Keratinocyte (primary cell): ENCODE data around the gene MAP3K3. TPM values are rescaled to one million over a fixed set of nuclear protein-coding genes. Genes with fewer than 3 reads are reported as not detected.

ENCODE experiments used
- DNase-seq: peaks from one replicate; pipeline ENCODE4 v3.0.0-alpha.2; 2011; ENCODE audit warnings: low read depth, missing footprints, low spot score
- FAIRE-seq: peaks from 2 replicates; lab custom pipeline; 2011; peaks lifted over from hg19 to GRCh38; lab: Jason Lieb, UNC
- H2AFZ ChIP-seq: 2 replicates; pipeline ENCODE4 v1.6.0; 2012; ENCODE audit warnings: low read length, control low read depth, inconsistent platforms; ENCODE audit not compliant: control insufficient read depth
- H3K27ac ChIP-seq: 2 replicates; pipeline ENCODE4 v1.5.1; 2011; ENCODE audit warnings: low read length; ENCODE audit not compliant: control insufficient read depth, insufficient read depth
- H3K27me3 ChIP-seq: 3 replicates; pipeline ENCODE4 v1.6.0; 2011; ENCODE audit warnings: low read length; ENCODE audit not compliant: control insufficient read depth, insufficient read depth; ENCODE audit errors: extremely low read depth
- H3K36me3 ChIP-seq, 2 experiments: 2 replicates in 1 of 2; 3 replicates in 1 of 2; pipeline ENCODE4 v1.5.1; 2011; ENCODE audit warnings: low read length in 2 of 2, mild to moderate bottlenecking in 1 of 2; ENCODE audit not compliant: control insufficient read depth in 2 of 2, insufficient read depth in 2 of 2; ENCODE audit errors: extremely low read depth in 1 of 2
- H3K4me1 ChIP-seq: 3 replicates; pipeline ENCODE4 v1.5.1; 2011; ENCODE audit warnings: low read length; ENCODE audit not compliant: control insufficient read depth, insufficient read depth; ENCODE audit errors: extremely low read depth
- H3K4me2 ChIP-seq: 3 replicates; pipeline ENCODE4 v1.6.0; 2011; ENCODE audit warnings: low read depth, low read length; ENCODE audit not compliant: control insufficient read depth, insufficient read depth; ENCODE audit errors: extremely low read depth
- H3K4me3 ChIP-seq, 3 experiments: fragments of 200-600 bp in 1 of 3; sonication (generic) in 1 of 3; 2 replicates in 2 of 3; 3 replicates in 1 of 3; pipeline ENCODE4 v1.5.1; 2011 to 2016; ENCODE audit warnings: low read length in 3 of 3, mild to moderate bottlenecking in 3 of 3, control low read depth in 2 of 3, inconsistent platforms in 1 of 3, low read depth in 1 of 3, mixed read lengths in 1 of 3, mixed run types in 1 of 3, moderate library complexity in 1 of 3; ENCODE audit not compliant: control insufficient read depth in 2 of 3, insufficient read depth in 2 of 3; ENCODE audit errors: extremely low read depth in 1 of 3
- H3K79me2 ChIP-seq: 2 replicates; pipeline ENCODE4 v1.6.0; 2012; ENCODE audit warnings: low read length; ENCODE audit not compliant: control insufficient read depth, insufficient read depth
- H3K9ac ChIP-seq: 3 replicates; pipeline ENCODE4 v1.6.0; 2011; ENCODE audit warnings: low read length; ENCODE audit not compliant: control insufficient read depth, insufficient read depth; ENCODE audit errors: extremely low read depth
- H3K9me1 ChIP-seq: 3 replicates; pipeline ENCODE4 v1.6.0; 2011; ENCODE audit warnings: low read length; ENCODE audit not compliant: control insufficient read depth, insufficient read depth; ENCODE audit errors: extremely low read depth
- H3K9me3 ChIP-seq: 2 replicates; pipeline ENCODE4 v1.5.1; 2012; ENCODE audit warnings: low read depth, low read length; ENCODE audit not compliant: control insufficient read depth
- H4K20me1 ChIP-seq: 3 replicates; pipeline ENCODE4 v1.6.0; 2011; ENCODE audit warnings: low read length; ENCODE audit not compliant: control insufficient read depth, insufficient read depth; ENCODE audit errors: extremely low read depth
- EZH2 ChIP-seq: IDR thresholded peaks from one replicate; pipeline ENCODE4 v1.6.1; 2012; ENCODE audit warnings: inconsistent platforms, mild to moderate bottlenecking, low read length, moderate library complexity
- dilution Hi-C: fragments of 300-500 bp; cut with MboI; formaldehyde crosslinking; loops from one replicate; pipeline ENCODE4 v1.7.0; 2020; ENCODE audit warnings: low sequenced_read_pairs; ENCODE audit not compliant: extremely low pct_ligation_motif_present
- polyA plus RNA-seq, 5 experiments: library from polyadenylated mRNA; depleted of rRNA in 3 of 5; stranded (reverse) in 3 of 5; stranded (forward) in 1 of 5; unstranded in 1 of 5; fragments of >200 nt; gene quantifications; 1 replicate in 1 of 5; 2 replicates in 3 of 5; 3 replicates in 1 of 5; pipeline versions ENCODE4 v1.2.1 to v1.2.3, GENCODE V29; 2011 to 2012; ENCODE audit warnings: missing spikeins in 2 of 5, low read depth in 1 of 5, low replicate concordance in 1 of 5
- TF ChIP-seq, protein P1 (sequence below), 3 experiments: IDR thresholded peaks in 1 of 3; conservative IDR thresholded peaks in 1 of 3; optimal IDR thresholded peaks in 1 of 3; 2 replicates in 2 of 3; 3 replicates in 1 of 3; pipeline versions ENCODE3 to v1.5.1; 2011; ENCODE audit warnings: low read length in 3 of 3, mild to moderate bottlenecking in 3 of 3, moderate library complexity in 2 of 3, control low read depth in 1 of 3, inconsistent platforms in 1 of 3; ENCODE audit not compliant: insufficient read depth in 2 of 3; ENCODE audit errors: extremely low read depth in 1 of 3

The MAP3K3 gene
- polyA plus RNA-seq, 1 donor (not counting 4 experiments of a cell fraction or from before 2014, with no cell fraction given) = 9.8 TPM

DNA sequence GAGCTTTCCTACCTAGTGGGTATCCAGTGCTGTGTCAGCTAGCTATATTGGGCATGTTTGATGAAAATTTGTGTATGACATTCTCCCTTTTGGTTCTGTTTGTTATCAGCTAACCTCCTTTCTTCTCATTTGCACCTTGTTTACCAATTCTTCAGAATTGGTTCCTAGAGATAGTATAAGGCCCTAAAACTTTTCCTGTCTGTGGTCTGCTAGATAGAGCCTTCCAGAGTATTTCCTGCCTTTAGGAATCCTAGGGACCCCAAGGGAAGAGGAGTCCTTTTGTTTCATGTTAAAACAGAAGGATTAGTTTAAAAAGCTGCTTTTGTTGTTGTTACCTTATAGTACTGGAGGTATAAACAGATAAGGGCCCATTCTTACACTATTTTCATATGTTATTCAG, 11.5 kb downstream of the MAP3K3 start:
- no peak for FAIRE-seq
- Histone ChIP-seq H4K20me1 (no peaks in the 10 kb centered on the region), H3K4me1 (no peaks in the 10 kb centered on the region), H3K27ac (no peak overlapping the region), H3K4me2 (no peak overlapping the region), H3K9me1 (no peaks in the 10 kb centered on the region), H3K4me3 (no peak overlapping the region), H3K36me3 (peaks cover 8 to 26% of the 10 kb centered on the region in 2 experiments), H2AFZ (no peak overlapping the region), H3K27me3 (no peaks in the 10 kb centered on the region), H3K79me2 (no peaks in the 10 kb centered on the region), H3K9me3 (no peaks in the 10 kb centered on the region), H3K9ac (no peak overlapping the region)
- no peak for DNase-seq
- TF ChIP-seq, protein P1, sequence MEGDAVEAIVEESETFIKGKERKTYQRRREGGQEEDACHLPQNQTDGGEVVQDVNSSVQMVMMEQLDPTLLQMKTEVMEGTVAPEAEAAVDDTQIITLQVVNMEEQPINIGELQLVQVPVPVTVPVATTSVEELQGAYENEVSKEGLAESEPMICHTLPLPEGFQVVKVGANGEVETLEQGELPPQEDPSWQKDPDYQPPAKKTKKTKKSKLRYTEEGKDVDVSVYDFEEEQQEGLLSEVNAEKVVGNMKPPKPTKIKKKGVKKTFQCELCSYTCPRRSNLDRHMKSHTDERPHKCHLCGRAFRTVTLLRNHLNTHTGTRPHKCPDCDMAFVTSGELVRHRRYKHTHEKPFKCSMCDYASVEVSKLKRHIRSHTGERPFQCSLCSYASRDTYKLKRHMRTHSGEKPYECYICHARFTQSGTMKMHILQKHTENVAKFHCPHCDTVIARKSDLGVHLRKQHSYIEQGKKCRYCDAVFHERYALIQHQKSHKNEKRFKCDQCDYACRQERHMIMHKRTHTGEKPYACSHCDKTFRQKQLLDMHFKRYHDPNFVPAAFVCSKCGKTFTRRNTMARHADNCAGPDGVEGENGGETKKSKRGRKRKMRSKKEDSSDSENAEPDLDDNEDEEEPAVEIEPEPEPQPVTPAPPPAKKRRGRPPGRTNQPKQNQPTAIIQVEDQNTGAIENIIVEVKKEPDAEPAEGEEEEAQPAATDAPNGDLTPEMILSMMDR (optimal IDR thresholded peaks at IDR 0.05 in 1 of 3, IDR thresholded peaks at IDR 0.05 in 1 of 3, conservative IDR thresholded peaks at IDR 0.05 in 1 of 3; ENCODE audit: extremely low read depth in 1 of 3, insufficient read depth in 2 of 3, low read length in 3 of 3) = no peak
- TF ChIP-seq EZH2 = no peak
- dilution Hi-C loops = no loop called here

DNA sequence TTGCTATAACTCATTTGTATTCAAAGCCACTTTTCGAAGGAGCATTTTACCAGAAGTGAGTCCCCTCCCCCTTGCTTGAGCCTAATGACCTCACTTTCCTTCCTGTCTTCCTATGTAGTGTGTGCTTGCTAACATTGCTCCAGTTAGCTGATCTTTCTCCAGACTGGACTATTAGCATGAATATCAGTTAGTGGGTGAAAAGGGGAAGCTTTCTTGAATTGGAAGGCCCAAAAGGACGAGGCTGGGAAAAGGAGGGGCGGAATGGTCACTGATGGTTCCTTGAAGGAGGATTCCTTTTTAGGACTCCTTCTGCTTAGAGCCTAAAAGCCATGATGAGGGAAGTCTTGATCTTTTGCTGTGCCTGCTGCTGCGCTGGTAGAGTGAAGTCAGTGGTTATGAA, 11.9 kb downstream of the MAP3K3 start:
- dilution Hi-C loops = no loop called here
- Histone ChIP-seq H3K79me2 (no peaks in the 10 kb centered on the region), H3K9ac (no peak overlapping the region), H3K9me1 (no peaks in the 10 kb centered on the region), H3K27ac (no peak overlapping the region), H3K36me3 (peaks cover 8 to 26% of the 10 kb centered on the region in 2 experiments), H3K9me3 (no peaks in the 10 kb centered on the region), H3K4me2 (no peak overlapping the region), H3K27me3 (no peaks in the 10 kb centered on the region), H3K4me3 (no peak overlapping the region), H3K4me1 (no peaks in the 10 kb centered on the region), H4K20me1 (no peaks in the 10 kb centered on the region), H2AFZ (no peak overlapping the region)
- FAIRE-seq (no peak), DNase-seq (no peak)
- TF ChIP-seq, protein P1 (optimal IDR thresholded peaks at IDR 0.05 in 1 of 3, IDR thresholded peaks at IDR 0.05 in 1 of 3, conservative IDR thresholded peaks at IDR 0.05 in 1 of 3; ENCODE audit: extremely low read depth in 1 of 3, insufficient read depth in 2 of 3, low read length in 3 of 3) = no peak
- no peak for TF ChIP-seq EZH2
